ENCODE data around the gene ALB. TPM values are rescaled to one million over a fixed set of nuclear protein-coding genes. Genes with fewer than 3 reads are reported as not detected.

The ALB gene
- total and polyA plus RNA-seq, 2 donors (not counting 1 experiment from before 2014, with no cell fraction given): 0.24 TPM; not detected in 1

DNA sequence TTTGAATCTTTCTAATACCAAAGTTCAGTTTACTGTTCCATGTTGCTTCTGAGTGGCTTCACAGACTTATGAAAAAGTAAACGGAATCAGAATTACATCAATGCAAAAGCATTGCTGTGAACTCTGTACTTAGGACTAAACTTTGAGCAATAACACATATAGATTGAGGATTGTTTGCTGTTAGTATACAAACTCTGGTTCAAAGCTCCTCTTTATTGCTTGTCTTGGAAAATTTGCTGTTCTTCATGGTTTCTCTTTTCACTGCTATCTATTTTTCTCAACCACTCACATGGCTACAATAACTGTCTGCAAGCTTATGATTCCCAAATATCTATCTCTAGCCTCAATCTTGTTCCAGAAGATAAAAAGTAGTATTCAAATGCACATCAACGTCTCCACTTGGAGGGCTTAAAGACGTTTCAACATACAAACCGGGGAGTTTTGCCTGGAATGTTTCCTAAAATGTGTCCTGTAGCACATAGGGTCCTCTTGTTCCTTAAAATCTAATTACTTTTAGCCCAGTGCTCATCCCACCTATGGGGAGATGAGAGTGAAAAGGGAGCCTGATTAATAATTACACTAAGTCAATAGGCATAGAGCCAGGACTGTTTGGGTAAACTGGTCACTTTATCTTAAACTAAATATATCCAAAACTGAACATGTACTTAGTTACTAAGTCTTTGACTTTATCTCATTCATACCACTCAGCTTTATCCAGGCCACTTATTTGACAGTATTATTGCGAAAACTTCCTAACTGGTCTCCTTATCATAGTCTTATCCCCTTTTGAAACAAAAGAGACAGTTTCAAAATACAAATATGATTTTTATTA, 28.3 kb downstream of the ALB start:
- Histone ChIP-seq H3K27me3 (replicated peaks in 1 of 4; ENCODE audit: control extremely low read depth in 1 of 4, control insufficient read depth in 3 of 4, insufficient read depth in 4 of 4, low read length in 3 of 4) (peaks cover 0 to 4% (median 2%) of the 10 kb centered on the region in 4 experiments), H3K4me3 (ENCODE audit: control extremely low read depth in 1 of 5, extremely low read depth in 1 of 5, insufficient read depth in 1 of 5, low read depth in 2 of 5, low read length in 4 of 5) (no peak overlapping the region), H3K79me2 (ENCODE audit: control insufficient read depth, insufficient read depth, low read length) (no peaks in the 10 kb centered on the region), H3K9me3 (ENCODE audit: control extremely low read depth in 1 of 3, control insufficient read depth in 2 of 3, insufficient read depth in 1 of 3, low read length in 2 of 3) (no peaks in the 10 kb centered on the region), H3K4me1 (ENCODE audit: control insufficient read depth in 2 of 2, insufficient read depth in 2 of 2, low read length in 2 of 2) (no peaks in the 10 kb centered on the region), H4K20me1 (ENCODE audit: control insufficient read depth, insufficient read depth, low read length, poor library complexity, severe bottlenecking) (no peaks in the 10 kb centered on the region), H3K36me3 (replicated peaks in 1 of 2; ENCODE audit: control extremely low read depth in 1 of 2, control insufficient read depth in 1 of 2, extremely low read depth in 1 of 2, insufficient read depth in 2 of 2, low read length in 1 of 2) (no peaks in the 10 kb centered on the region), H3K27ac (ENCODE audit: low read length in 2 of 2) (no peak overlapping the region), H3K9ac (ENCODE audit: low read length) (no peak overlapping the region), H2AFZ (ENCODE audit: insufficient read depth, low read depth, low read length, poor library complexity, severe bottlenecking) (no peak overlapping the region), H3K4me2 (replicated peaks; ENCODE audit: low read depth, low read length, poor library complexity, severe bottlenecking) (no peak overlapping the region)
- intact Hi-C loops (cut with micrococcal nuclease): no loop called here
- no peaks in the 10 kb centered on the region for H3K9me3 Mint-ChIP-seq (ENCODE audit: insufficient read depth)
- no peaks in the 10 kb centered on the region for H3K4me1 Mint-ChIP-seq
- TF ChIP-seq, protein P1, sequence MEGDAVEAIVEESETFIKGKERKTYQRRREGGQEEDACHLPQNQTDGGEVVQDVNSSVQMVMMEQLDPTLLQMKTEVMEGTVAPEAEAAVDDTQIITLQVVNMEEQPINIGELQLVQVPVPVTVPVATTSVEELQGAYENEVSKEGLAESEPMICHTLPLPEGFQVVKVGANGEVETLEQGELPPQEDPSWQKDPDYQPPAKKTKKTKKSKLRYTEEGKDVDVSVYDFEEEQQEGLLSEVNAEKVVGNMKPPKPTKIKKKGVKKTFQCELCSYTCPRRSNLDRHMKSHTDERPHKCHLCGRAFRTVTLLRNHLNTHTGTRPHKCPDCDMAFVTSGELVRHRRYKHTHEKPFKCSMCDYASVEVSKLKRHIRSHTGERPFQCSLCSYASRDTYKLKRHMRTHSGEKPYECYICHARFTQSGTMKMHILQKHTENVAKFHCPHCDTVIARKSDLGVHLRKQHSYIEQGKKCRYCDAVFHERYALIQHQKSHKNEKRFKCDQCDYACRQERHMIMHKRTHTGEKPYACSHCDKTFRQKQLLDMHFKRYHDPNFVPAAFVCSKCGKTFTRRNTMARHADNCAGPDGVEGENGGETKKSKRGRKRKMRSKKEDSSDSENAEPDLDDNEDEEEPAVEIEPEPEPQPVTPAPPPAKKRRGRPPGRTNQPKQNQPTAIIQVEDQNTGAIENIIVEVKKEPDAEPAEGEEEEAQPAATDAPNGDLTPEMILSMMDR (IDR thresholded peaks at IDR 0.05): no peak
- CTCF ChIA-PET: interaction anchor here (0.5 to 1.8 kb wide), 2 partner anchors 14 to 945 kb away, joined by 3 to 7 read pairs; no protein-coding TSS in a partner anchor
- H3K27ac Mint-ChIP-seq: no peak overlapping the region
- POLR2A ChIA-PET: no interaction called here
- WGBS (ENCODE audit: insufficient coverage): 100% methylated on average over 3 of the region's 5 CpGs
- ATAC-seq (ENCODE audit: low read depth) (no peak), DNase-seq (no peak)
- peaks cover 9% of the 10 kb centered on the region for H3K27me3 Mint-ChIP-seq
- H3K4me3 Mint-ChIP-seq: no peak overlapping the region

DNA sequence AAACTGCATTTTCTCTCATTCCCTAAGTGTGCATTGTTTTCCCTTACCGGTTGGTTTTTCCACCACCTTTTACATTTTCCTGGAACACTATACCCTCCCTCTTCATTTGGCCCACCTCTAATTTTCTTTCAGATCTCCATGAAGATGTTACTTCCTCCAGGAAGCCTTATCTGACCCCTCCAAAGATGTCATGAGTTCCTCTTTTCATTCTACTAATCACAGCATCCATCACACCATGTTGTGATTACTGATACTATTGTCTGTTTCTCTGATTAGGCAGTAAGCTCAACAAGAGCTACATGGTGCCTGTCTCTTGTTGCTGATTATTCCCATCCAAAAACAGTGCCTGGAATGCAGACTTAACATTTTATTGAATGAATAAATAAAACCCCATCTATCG, 29.1 kb downstream of the ALB start:
- Histone ChIP-seq H3K79me2 (ENCODE audit: control insufficient read depth, insufficient read depth, low read length) (no peaks in the 10 kb centered on the region), H3K4me1 (ENCODE audit: control insufficient read depth in 2 of 2, insufficient read depth in 2 of 2, low read length in 2 of 2) (no peaks in the 10 kb centered on the region), H3K36me3 (replicated peaks in 1 of 2; ENCODE audit: control extremely low read depth in 1 of 2, control insufficient read depth in 1 of 2, extremely low read depth in 1 of 2, insufficient read depth in 2 of 2, low read length in 1 of 2) (no peaks in the 10 kb centered on the region), H2AFZ (ENCODE audit: insufficient read depth, low read depth, low read length, poor library complexity, severe bottlenecking) (no peak overlapping the region), H3K9ac (ENCODE audit: low read length) (no peak overlapping the region), H3K27me3 (replicated peaks in 1 of 4; ENCODE audit: control extremely low read depth in 1 of 4, control insufficient read depth in 3 of 4, insufficient read depth in 4 of 4, low read length in 3 of 4) (peaks cover 0 to 4% (median 2%) of the 10 kb centered on the region in 4 experiments), H3K4me2 (replicated peaks; ENCODE audit: low read depth, low read length, poor library complexity, severe bottlenecking) (no peak overlapping the region), H3K9me3 (ENCODE audit: control extremely low read depth in 1 of 3, control insufficient read depth in 2 of 3, insufficient read depth in 1 of 3, low read length in 2 of 3) (no peaks in the 10 kb centered on the region), H3K27ac (ENCODE audit: low read length in 2 of 2) (no peak overlapping the region), H3K4me3 (ENCODE audit: control extremely low read depth in 1 of 5, extremely low read depth in 1 of 5, insufficient read depth in 1 of 5, low read depth in 2 of 5, low read length in 4 of 5) (no peak overlapping the region), H4K20me1 (ENCODE audit: control insufficient read depth, insufficient read depth, low read length, poor library complexity, severe bottlenecking) (no peaks in the 10 kb centered on the region)
- ATAC-seq (ENCODE audit: low read depth): no peak
- WGBS (ENCODE audit: insufficient coverage): 56% methylated on average over 1 of the region's 2 CpGs
- DNase-seq: no peak
- H3K4me1 Mint-ChIP-seq: no peaks in the 10 kb centered on the region
- intact Hi-C loops (cut with micrococcal nuclease): no loop called here
- no peak overlapping the region for H3K27ac Mint-ChIP-seq
- POLR2A ChIA-PET: no interaction called here
- CTCF ChIA-PET: interaction anchor here (0.5 to 1.8 kb wide), 2 partner anchors 13 to 944 kb away, joined by 3 to 7 read pairs; no protein-coding TSS in a partner anchor
- no peaks in the 10 kb centered on the region for H3K9me3 Mint-ChIP-seq (ENCODE audit: insufficient read depth)
- peaks cover 10% of the 10 kb centered on the region for H3K27me3 Mint-ChIP-seq
- TF ChIP-seq, protein P1 (IDR thresholded peaks at IDR 0.05): no peak
- TF ChIP-seq EZH2 (IDR thresholded peaks at IDR 0.05; ENCODE audit: borderline replicate concordance, insufficient read depth, low read depth, low read length, poor library complexity, severe bottlenecking): no peak
- no peak overlapping the region for H3K4me3 Mint-ChIP-seq
